ENCODE data around the gene TANGO2.

The TANGO2 gene

GRCh38 chr22:19989725-19990067 lies 31.2 kb upstream of the TANGO2 start:
- no peak for DNase-seq (ENCODE audit: extremely low read depth, low read depth)
- TF ChIP-seq CTCF (IDR thresholded peaks at IDR 0.05; ENCODE audit: low read depth, low read length) = no peak

GRCh38 chr22:19990188-19990587 lies 30.7 kb upstream of the TANGO2 start:
- no peak for DNase-seq (ENCODE audit: extremely low read depth, low read depth)
- TF ChIP-seq CTCF (IDR thresholded peaks at IDR 0.05; ENCODE audit: low read depth, low read length) = no peak

- TF ChIP-seq CTCF (IDR thresholded peaks at IDR 0.05; ENCODE audit: low read depth, low read length) = no peak
- no peak for DNase-seq (ENCODE audit: extremely low read depth, low read depth)
Measured at GRCh38 chr22:19990609-19991394, 30.1 kb upstream of the TANGO2 start.

- no peak for DNase-seq (ENCODE audit: extremely low read depth, low read depth)
- TF ChIP-seq CTCF (IDR thresholded peaks at IDR 0.05; ENCODE audit: low read depth, low read length) = no peak
Measured at GRCh38 chr22:19991395-19991644, 29.6 kb upstream of the TANGO2 start.

GRCh38 chr22:19991645-19992451 lies 29.1 kb upstream of the TANGO2 start:
- no peak for DNase-seq (ENCODE audit: extremely low read depth, low read depth)
- no peak for TF ChIP-seq CTCF (IDR thresholded peaks at IDR 0.05; ENCODE audit: low read depth, low read length)

- no peak for TF ChIP-seq CTCF (IDR thresholded peaks at IDR 0.05; ENCODE audit: low read depth, low read length)
- no peak for DNase-seq (ENCODE audit: extremely low read depth, low read depth)
Measured at GRCh38 chr22:19992481-19992911, 28.4 kb upstream of the TANGO2 start.

- no peak for TF ChIP-seq CTCF (IDR thresholded peaks at IDR 0.05; ENCODE audit: low read depth, low read length)
- no peak for DNase-seq (ENCODE audit: extremely low read depth, low read depth)
Measured at GRCh38 chr22:19992921-19993355, 28.0 kb upstream of the TANGO2 start.

Measured in AG09319 (cell line).